GM12892 (cell line): Measurements from ENCODE around the gene RALGAPA2.

Experiments used
- POLR2A ChIP-seq: IDR thresholded peaks from 2 replicates; pipeline ENCODE4 v1.6.1; 2011; ENCODE audit warnings: low read depth, low read length, control low read depth
- POLR2AphosphoS5 ChIP-seq: IDR thresholded peaks from 2 replicates; pipeline ENCODE4 v1.6.1; 2011; ENCODE audit warnings: low read depth, low read length, control low read depth
- TAF1 ChIP-seq: IDR thresholded peaks from 2 replicates; pipeline ENCODE4 v1.6.1; 2011; ENCODE audit warnings: low read depth, mild to moderate bottlenecking, control low read depth, low read length, borderline replicate concordance

DNA sequence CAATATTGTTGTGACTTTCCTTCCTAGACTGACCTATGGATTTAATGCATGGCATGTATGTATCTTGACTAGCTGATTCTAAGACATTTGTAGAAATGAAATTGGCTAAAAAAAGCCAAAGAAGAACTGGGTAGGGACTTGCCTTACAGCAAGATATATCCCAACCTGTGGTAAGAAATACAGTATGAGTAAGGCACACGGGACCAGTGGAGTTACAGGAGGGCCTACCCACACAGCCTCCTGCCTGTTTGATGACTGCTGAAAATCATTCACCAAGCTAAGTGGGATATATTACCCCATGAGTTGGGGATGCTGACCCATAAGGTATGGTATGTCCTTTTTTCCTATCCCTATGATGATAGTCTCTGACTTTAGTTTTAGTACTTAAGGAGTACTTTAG, 232.3 kb downstream of the RALGAPA2 start:
- TF ChIP-seq TAF1, result no peak
- no peak for TF ChIP-seq POLR2A
- TF ChIP-seq POLR2AphosphoS5, result no peak
